Loucy (cell line): ENCODE measurements around the gene GAB2.

Source experiments
- H2AFZ ChIP-seq: fragments of 200-600 bp; sonication (generic); 2 replicates; pipeline ENCODE4 v1.6.0; 2016; ENCODE audit warnings: antibody characterized with exemption, mild to moderate bottlenecking, low read length, moderate library complexity
- H3F3A ChIP-seq: fragments of 200-600 bp; 2 replicates; pipeline ENCODE4 v1.6.0; 2016; ENCODE audit warnings: antibody characterized with exemption, low read depth, mild to moderate bottlenecking
- H3K27me3 ChIP-seq: fragments of 200-600 bp; sonication (generic); 2 replicates; pipeline ENCODE4 v1.6.1; 2014; ENCODE audit warnings: low read length, mild to moderate bottlenecking; ENCODE audit not compliant: insufficient read depth, poor library complexity, severe bottlenecking
- H3K36me3 ChIP-seq: fragments of 200-600 bp; sonication (generic); 2 replicates; pipeline ENCODE4 v1.6.1; 2016; ENCODE audit warnings: low read length; ENCODE audit not compliant: insufficient read depth
- H3K4me1 ChIP-seq: fragments of 200-600 bp; sonication (generic); 2 replicates; pipeline ENCODE4 v1.5.1; 2014; ENCODE audit warnings: low read length, mild to moderate bottlenecking; ENCODE audit not compliant: insufficient read depth, poor library complexity, severe bottlenecking
- H3K4me2 ChIP-seq: fragments of 200-600 bp; sonication (generic); 2 replicates; pipeline ENCODE4 v1.6.0; 2014; ENCODE audit warnings: antibody characterized with exemption, low read length, low read depth, mild to moderate bottlenecking; ENCODE audit not compliant: poor library complexity, severe bottlenecking
- H3K4me3 ChIP-seq: fragments of 200-600 bp; sonication (generic); 2 replicates; pipeline ENCODE4 v1.5.1; 2014; ENCODE audit warnings: low read length, mild to moderate bottlenecking, mixed read lengths; ENCODE audit not compliant: poor library complexity, severe bottlenecking
- H3K79me2 ChIP-seq: fragments of 200-600 bp; sonication (generic); 2 replicates; pipeline ENCODE4 v1.6.1; 2014; ENCODE audit warnings: low read length; ENCODE audit not compliant: insufficient read depth
- H3K9ac ChIP-seq: fragments of 200-600 bp; sonication (generic); 2 replicates; pipeline ENCODE4 v1.6.0; 2014; ENCODE audit warnings: mild to moderate bottlenecking, low read depth, low read length, moderate library complexity; ENCODE audit not compliant: poor library complexity, severe bottlenecking
- H3K9me2 ChIP-seq: fragments of 200-600 bp; sonication (generic); replicated peaks from 2 replicates; pipeline ENCODE4 v1.6.1; 2016; ENCODE audit warnings: low read depth, low read length, mixed read lengths
- H3K9me3 ChIP-seq: fragments of 200-600 bp; sonication (generic); 2 replicates; pipeline ENCODE4 v1.6.1; 2014; ENCODE audit warnings: mild to moderate bottlenecking, antibody characterized with exemption, low read length, low read depth; ENCODE audit not compliant: insufficient read depth
- H4K20me1 ChIP-seq: fragments of 200-600 bp; sonication (generic); 2 replicates; pipeline ENCODE4 v1.6.0; 2014; ENCODE audit warnings: antibody characterized with exemption, low read length, mild to moderate bottlenecking; ENCODE audit not compliant: insufficient read depth, poor library complexity, severe bottlenecking
- EZH2phosphoT487 ChIP-seq: fragments of 200-600 bp; IDR thresholded peaks from 2 replicates; pipeline ENCODE4 v1.6.1; 2018; ENCODE audit warnings: antibody characterized with exemption, mild to moderate bottlenecking, moderate library complexity, borderline replicate concordance
- TF ChIP-seq, protein P1 (sequence below): fragments of 200-600 bp; sonication (generic); conservative IDR thresholded peaks from 2 replicates; pipeline ENCODE4 v1.5.1; 2014; ENCODE audit warnings: mild to moderate bottlenecking, antibody characterized with exemption, low read length

The GAB2 gene

DNA sequence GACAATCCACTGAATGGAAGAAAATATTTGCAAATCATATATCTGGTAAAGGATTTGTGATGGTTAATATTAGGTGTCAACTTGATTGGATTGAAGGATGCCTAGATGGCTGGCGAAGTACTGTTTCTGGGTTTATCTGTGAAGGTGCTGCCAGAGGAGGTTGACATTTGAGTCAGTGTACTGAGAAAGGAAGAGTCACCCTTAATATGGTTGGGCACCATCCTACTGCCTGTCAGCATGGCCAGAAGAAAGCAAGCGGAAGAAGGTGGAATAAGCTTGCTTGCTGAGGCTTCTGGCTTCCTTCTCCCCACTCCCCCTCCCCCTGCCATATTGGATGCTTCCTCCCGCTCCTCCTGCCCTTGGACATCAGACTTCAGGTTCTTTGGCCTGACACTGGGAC lies 101.9 kb downstream of the GAB2 start:
- H3K79me2 ChIP-seq: no peaks in the 10 kb centered on the region
- H3K9me3 ChIP-seq: no peaks in the 10 kb centered on the region
- no peak overlapping the region for H3K9ac ChIP-seq
- H3K36me3 ChIP-seq: no peaks in the 10 kb centered on the region
- no peaks in the 10 kb centered on the region for H3K27me3 ChIP-seq
- H3K4me3 ChIP-seq: no peak overlapping the region
- H3K9me2 ChIP-seq: no peaks in the 10 kb centered on the region
- no peak for TF ChIP-seq EZH2phosphoT487
- TF ChIP-seq, protein P1, sequence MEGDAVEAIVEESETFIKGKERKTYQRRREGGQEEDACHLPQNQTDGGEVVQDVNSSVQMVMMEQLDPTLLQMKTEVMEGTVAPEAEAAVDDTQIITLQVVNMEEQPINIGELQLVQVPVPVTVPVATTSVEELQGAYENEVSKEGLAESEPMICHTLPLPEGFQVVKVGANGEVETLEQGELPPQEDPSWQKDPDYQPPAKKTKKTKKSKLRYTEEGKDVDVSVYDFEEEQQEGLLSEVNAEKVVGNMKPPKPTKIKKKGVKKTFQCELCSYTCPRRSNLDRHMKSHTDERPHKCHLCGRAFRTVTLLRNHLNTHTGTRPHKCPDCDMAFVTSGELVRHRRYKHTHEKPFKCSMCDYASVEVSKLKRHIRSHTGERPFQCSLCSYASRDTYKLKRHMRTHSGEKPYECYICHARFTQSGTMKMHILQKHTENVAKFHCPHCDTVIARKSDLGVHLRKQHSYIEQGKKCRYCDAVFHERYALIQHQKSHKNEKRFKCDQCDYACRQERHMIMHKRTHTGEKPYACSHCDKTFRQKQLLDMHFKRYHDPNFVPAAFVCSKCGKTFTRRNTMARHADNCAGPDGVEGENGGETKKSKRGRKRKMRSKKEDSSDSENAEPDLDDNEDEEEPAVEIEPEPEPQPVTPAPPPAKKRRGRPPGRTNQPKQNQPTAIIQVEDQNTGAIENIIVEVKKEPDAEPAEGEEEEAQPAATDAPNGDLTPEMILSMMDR: no peak
- no peaks in the 10 kb centered on the region for H3K4me1 ChIP-seq
- no peaks in the 10 kb centered on the region for H4K20me1 ChIP-seq
- no peak overlapping the region for H2AFZ ChIP-seq
- H3K4me2 ChIP-seq: no peak overlapping the region
- H3F3A ChIP-seq: no peaks in the 10 kb centered on the region

DNA sequence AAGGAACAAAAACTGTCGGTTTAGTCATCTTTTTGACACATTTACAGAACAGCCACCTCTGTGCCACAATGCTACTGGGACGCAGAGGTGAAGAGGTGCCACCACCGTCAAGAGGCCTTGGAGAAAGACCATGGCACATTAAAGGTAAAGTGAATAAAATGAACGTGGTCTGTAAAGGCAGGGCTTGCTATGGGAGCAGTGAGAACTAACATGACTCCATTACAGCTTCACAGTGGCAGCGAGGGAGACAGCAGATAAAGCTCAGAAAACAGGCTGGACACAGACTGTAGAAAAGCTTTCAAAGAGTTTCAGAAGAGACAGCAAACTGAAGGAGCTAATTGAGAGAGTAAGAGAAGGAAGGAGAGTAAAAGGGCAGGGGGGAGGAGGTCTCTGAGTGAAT lies 102.9 kb downstream of the GAB2 start:
- Histone ChIP-seq H4K20me1 (no peaks in the 10 kb centered on the region), H3K4me3 (no peak overlapping the region), H3K9me2 (no peaks in the 10 kb centered on the region), H3K9me3 (no peaks in the 10 kb centered on the region), H3K79me2 (no peaks in the 10 kb centered on the region), H3F3A (no peaks in the 10 kb centered on the region), H2AFZ (no peak overlapping the region), H3K4me2 (no peak overlapping the region), H3K9ac (no peak overlapping the region), H3K36me3 (no peaks in the 10 kb centered on the region), H3K4me1 (no peaks in the 10 kb centered on the region), H3K27me3 (no peaks in the 10 kb centered on the region)
- no peak for TF ChIP-seq EZH2phosphoT487
- TF ChIP-seq, protein P1: no peak

DNA sequence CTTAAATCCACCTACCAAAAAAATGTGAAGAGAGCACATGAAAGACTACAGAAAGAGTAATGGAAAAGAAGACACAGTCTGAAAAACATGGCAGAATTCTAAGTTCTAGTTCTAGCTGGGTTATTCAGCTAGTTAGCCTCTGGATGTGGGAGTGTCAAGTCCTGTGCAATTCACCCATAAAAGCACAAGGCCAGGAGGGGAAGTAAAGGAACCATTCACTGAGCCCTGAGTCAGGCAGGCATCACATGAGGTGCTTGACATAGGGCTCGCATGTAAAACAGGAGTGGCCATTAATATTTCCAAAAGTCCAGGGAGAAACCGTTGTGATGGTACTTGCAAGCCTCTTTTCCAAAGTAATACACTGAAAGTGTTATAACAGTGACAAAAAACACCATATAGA lies 103.7 kb downstream of the GAB2 start:
- Histone ChIP-seq H3K4me3 (no peak overlapping the region), H2AFZ (no peak overlapping the region), H3K4me2 (no peak overlapping the region), H3K79me2 (no peaks in the 10 kb centered on the region), H3K36me3 (no peaks in the 10 kb centered on the region), H3K9ac (no peak overlapping the region), H3F3A (no peaks in the 10 kb centered on the region), H4K20me1 (no peaks in the 10 kb centered on the region), H3K4me1 (no peaks in the 10 kb centered on the region), H3K27me3 (no peaks in the 10 kb centered on the region), H3K9me2 (no peaks in the 10 kb centered on the region), H3K9me3 (no peaks in the 10 kb centered on the region)
- TF ChIP-seq EZH2phosphoT487: no peak
- TF ChIP-seq, protein P1: no peak
